Dedifferentiated amniotic fluid mesenchymal stem cell (primary cell): ENCODE results near the gene SLC5A1.
"Not testable (repeated sequence)": the region's sequence is repeated elsewhere in the genome, so short reads cannot be mapped to it uniquely, and the experiment has no call there.

Source experiments
- DNase-seq: peaks from one replicate; pipeline ENCODE4 v3.0.0-alpha.2; 2016; ENCODE audit errors: extremely low spot score

The SLC5A1 gene

DNA sequence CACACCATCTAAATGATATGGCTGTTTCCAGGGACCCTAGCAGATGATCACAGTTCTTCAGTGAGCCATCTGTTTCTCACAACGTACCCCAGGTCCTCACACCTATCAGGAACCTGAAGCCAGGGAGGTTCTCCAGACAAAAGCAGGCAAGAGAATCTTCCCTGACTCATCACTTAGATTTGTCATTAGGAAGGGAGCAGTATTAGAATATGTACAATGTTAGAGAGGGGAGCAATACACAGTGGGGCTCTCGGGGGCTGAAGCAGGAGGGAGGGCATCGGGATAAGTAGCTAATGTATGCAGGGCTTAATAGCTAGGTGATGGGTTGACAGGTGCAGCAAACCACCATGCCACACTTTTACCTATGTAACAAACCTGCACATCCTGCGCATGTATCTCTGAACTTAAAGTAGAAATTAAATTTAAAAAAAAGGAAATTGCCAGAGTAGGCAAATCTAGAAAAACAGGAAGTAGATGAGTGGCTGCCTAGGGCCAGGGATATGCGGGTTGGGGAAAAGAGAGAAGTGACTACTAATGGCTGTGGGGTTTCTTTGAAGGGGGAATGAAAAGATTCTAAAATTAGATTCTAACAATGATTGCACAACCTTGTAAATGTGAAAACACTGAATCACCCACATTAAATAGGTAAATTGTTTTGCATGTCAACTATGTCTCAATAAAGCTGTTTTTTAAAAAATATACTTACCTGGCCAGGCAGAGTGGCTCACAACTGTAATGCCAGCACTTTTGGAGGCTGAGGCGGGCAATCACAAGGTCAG is 101.6 kb downstream of the SLC5A1 start:
- no peak for DNase-seq

DNA sequence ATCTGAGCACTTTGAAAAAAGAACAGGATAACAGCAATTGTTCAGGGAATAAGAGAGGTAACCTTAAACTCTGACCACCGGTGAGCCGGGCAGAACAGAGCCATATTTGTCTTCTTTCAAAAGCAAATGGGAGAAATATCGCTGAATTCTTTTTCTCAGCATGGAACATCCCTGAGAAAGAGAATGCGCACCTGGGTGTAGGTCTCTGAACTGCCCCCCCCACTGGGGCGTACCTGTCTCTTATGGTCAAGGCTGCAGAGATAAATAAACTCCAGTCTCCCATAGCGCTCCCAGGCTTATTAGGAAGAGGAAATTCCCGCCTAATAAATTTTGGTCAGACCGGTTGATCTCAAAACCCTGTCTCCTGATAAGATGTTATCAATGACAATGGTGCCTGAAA is 104.1 kb downstream of the SLC5A1 start:
- DNase-seq = not testable (repeated sequence)

GRCh38 chr22:32148372-32148771 is 105.3 kb downstream of the SLC5A1 start:
- not testable (repeated sequence) for DNase-seq

DNA sequence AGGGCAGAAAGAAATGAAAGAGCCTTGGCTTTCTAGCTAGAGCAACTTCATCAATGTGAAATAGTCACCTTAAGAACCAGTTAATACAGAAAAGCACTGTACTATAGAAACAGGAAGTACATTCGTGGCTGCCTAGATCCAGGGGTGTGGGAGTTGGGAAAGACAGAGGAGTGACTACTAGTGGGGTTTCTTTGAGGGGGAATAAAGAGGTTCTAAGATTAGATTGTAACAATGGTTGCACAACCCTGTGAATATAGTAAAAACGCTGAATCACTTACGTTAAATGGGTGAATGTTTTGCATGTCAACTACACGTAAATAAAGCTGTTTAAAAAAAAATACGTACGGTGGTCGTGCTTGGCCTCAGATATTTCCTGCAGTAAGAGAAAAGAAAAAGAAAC is 107.6 kb downstream of the SLC5A1 start:
- DNase-seq = not testable (repeated sequence)

DNA sequence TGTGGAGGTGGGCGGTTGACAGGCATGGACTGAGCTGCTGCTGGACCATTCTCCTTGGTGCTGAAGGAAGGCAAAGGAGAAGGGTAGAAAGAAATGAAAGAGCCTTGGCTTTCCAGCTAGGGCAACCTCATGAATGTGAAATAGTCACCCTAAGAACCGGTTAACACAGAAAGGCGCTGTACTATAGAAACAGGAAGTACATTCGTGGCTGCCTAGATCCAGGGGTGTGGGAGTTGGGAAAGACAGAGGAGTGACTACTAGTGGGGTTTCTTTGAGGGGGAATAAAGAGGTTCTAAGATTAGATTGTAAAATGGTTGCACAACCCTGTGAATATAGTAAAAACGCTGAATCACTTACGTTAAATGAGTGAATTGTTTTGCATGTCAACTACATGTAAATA is 108.6 kb downstream of the SLC5A1 start:
- not testable (repeated sequence) for DNase-seq

- not testable (repeated sequence) for DNase-seq
Observed at GRCh38 chr22:32154727-32155126, 111.7 kb downstream of the SLC5A1 start.

- not testable (repeated sequence) for DNase-seq
Observed at GRCh38 chr22:32157632-32158031, 114.6 kb downstream of the SLC5A1 start.

- DNase-seq = no peak
Observed at GRCh38 chr22:32158712-32159533, 115.9 kb downstream of the SLC5A1 start, which contains the start of gene C22orf42. C22orf42 (minus strand) TSS chr22:32159303; CDS start chr22:32159215, 88 bp downstream.

GRCh38 chr22:32160411-32160810 is 117.3 kb downstream of the SLC5A1 start:
- DNase-seq = not testable (repeated sequence)
